GM12891 (cell line): ENCODE measurements around the gene BNIP5.

Experiments used
- PAX5 ChIP-seq: IDR thresholded peaks from 2 replicates; pipeline ENCODE4 v1.6.1; 2011; ENCODE audit warnings: low read length, moderate library complexity, mild to moderate bottlenecking; ENCODE audit not compliant: insufficient read depth, severe bottlenecking
- POLR2A ChIP-seq: IDR thresholded peaks from 2 replicates; pipeline ENCODE4 v1.6.1; 2011; ENCODE audit warnings: low read depth, low read length, control low read depth
- POLR2AphosphoS5 ChIP-seq: IDR thresholded peaks from 2 replicates; pipeline ENCODE4 v1.6.1; 2011; ENCODE audit warnings: low read depth, low read length, control low read depth
- POU2F2 ChIP-seq: IDR thresholded peaks from 2 replicates; pipeline ENCODE4 v1.6.1; 2011; ENCODE audit warnings: low read depth, mild to moderate bottlenecking, control low read depth, low read length, moderate library complexity
- SPI1 ChIP-seq: IDR thresholded peaks from 2 replicates; pipeline ENCODE4 v1.6.1; 2011; ENCODE audit warnings: low read depth, low read length, control low read depth
- TAF1 ChIP-seq: IDR thresholded peaks from 2 replicates; pipeline ENCODE4 v1.6.1; 2011; ENCODE audit warnings: low read depth, low read length, control low read depth

DNA sequence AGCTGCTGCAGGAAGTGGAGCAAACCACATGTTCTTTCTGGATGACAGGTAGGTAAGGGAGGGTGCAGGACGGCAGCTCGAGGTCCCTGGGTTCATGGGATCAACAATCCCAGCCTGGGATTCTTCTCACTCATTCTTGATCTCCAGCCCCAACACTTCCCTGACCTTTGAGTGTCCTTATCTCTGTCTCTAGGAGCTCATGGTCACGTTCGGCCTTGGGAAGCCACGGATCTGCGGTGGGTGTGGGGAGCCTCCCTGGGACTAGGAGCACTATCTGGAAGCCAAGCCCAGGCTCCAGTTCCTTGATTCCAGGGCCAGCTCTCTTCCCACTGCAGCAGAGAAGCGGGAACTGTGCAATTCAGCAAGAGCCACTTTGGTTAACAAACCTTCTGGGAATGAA is 27.5 kb downstream of the BNIP5 start:
- TF ChIP-seq POLR2A (no peak), POLR2AphosphoS5 (no peak), TAF1 (no peak), POU2F2 (no peak), PAX5 (no peak), SPI1 (no peak)
